B cell (primary cell): ENCODE measurements around the gene FAM107B. TPM values are rescaled to one million over a fixed set of nuclear protein-coding genes. Genes with fewer than 3 reads are reported as not detected.

Experiments used
- ATAC-seq: fragments of 200-7000 bp; cut with Tn5 transposase; one replicate; pipeline ENCODE4 v1.10.0; 2021; ENCODE audit warnings: low read depth, mild to moderate bottlenecking, moderate number of reproducible peaks, moderate library complexity
- CTCF ChIA-PET: fragments of 350-600 bp; sonication (Branson Sonifier 250); formaldehyde crosslinking; loops from one replicate; lab custom pipeline; 2021; ENCODE audit warnings: antibody characterized with exemption, inconsistent platforms; lab: Charles Lee
- POLR2A ChIA-PET: fragments of 350-600 bp; sonication (Branson Sonifier 250); formaldehyde crosslinking; loops from one replicate; lab custom pipeline; 2021; ENCODE audit warnings: antibody characterized with exemption; lab: Charles Lee
- DNase-seq: peaks from one replicate; pipeline ENCODE4 v3.0.0; 2013
- H2AFZ ChIP-seq: 2 replicates; pipeline ENCODE4 v1.6.1; 2012; ENCODE audit warnings: mild to moderate bottlenecking, low read depth, low read length; ENCODE audit not compliant: insufficient read depth, poor library complexity, severe bottlenecking
- H3K27ac ChIP-seq, 2 donors: 1 replicate in 1 of 2; 2 replicates in 1 of 2; pipeline ENCODE4 v1.5.1; 2012 to 2013; ENCODE audit warnings: low read length in 2 of 2, mild to moderate bottlenecking in 2 of 2, moderate library complexity in 1 of 2
- H3K27me3 ChIP-seq, 4 experiments: fragments of 200-600 bp in 1 of 4; sonication (generic) in 1 of 4; replicated peaks in 1 of 4; 1 replicate in 2 of 4; 2 replicates in 2 of 4; pipeline versions ENCODE4 v1.6.1 to v1.7.0; 2013 to 2016; ENCODE audit warnings: low read length in 3 of 4, mild to moderate bottlenecking in 2 of 4, mixed read lengths in 1 of 4, moderate library complexity in 1 of 4; ENCODE audit not compliant: insufficient read depth in 4 of 4, control insufficient read depth in 3 of 4; ENCODE audit errors: control extremely low read depth in 1 of 4
- H3K36me3 ChIP-seq, 2 experiments: replicated peaks in 1 of 2; 1 replicate in 1 of 2; 2 replicates in 1 of 2; pipeline versions ENCODE4 v1.6.1 to v1.7.1; 2013; ENCODE audit warnings: low read length in 1 of 2; ENCODE audit not compliant: insufficient read depth in 2 of 2, control insufficient read depth in 1 of 2; ENCODE audit errors: control extremely low read depth in 1 of 2, extremely low read depth in 1 of 2
- H3K4me1 ChIP-seq, 2 donors: fragments of 200-600 bp in 1 of 2; sonication (generic) in 1 of 2; 1 replicate in 1 of 2; 2 replicates in 1 of 2; pipeline versions ENCODE4 v1.5.1 to v1.6.1; 2013 to 2017; ENCODE audit warnings: low read length in 2 of 2; ENCODE audit not compliant: control insufficient read depth in 2 of 2, insufficient read depth in 2 of 2
- H3K4me2 ChIP-seq: replicated peaks from 2 replicates; pipeline ENCODE3; 2012; ENCODE audit warnings: mild to moderate bottlenecking, low read depth, low read length; ENCODE audit not compliant: poor library complexity, severe bottlenecking
- H3K4me3 ChIP-seq, 5 experiments: fragments of 200-600 bp in 1 of 5; sonication (generic) in 1 of 5; 1 replicate in 3 of 5; 2 replicates in 2 of 5; pipeline versions ENCODE4 v1.5.1 to v1.7.0; 2011 to 2016; ENCODE audit warnings: low read length in 4 of 5, mild to moderate bottlenecking in 4 of 5, low read depth in 2 of 5, control low read depth in 1 of 5, moderate library complexity in 1 of 5; ENCODE audit not compliant: insufficient read depth in 1 of 5; ENCODE audit errors: control extremely low read depth in 1 of 5, extremely low read depth in 1 of 5
- H3K79me2 ChIP-seq: fragments of 200-600 bp; sonication (generic); one replicate; pipeline ENCODE4 v1.6.0; 2016; ENCODE audit warnings: low read length; ENCODE audit not compliant: control insufficient read depth, insufficient read depth
- H3K9ac ChIP-seq: fragments of 200-600 bp; sonication (generic); 2 replicates; pipeline ENCODE4 v1.6.1; 2017; ENCODE audit warnings: mild to moderate bottlenecking, low read length, moderate library complexity
- H3K9me3 ChIP-seq, 3 donors: one replicate each; pipeline versions ENCODE4 v1.6.1 to v1.7.1; 2013; ENCODE audit warnings: low read length in 2 of 3; ENCODE audit not compliant: control insufficient read depth in 2 of 3, insufficient read depth in 1 of 3; ENCODE audit errors: control extremely low read depth in 1 of 3
- H4K20me1 ChIP-seq: 2 replicates; pipeline ENCODE4 v1.6.0; 2012; ENCODE audit warnings: mild to moderate bottlenecking, low read length; ENCODE audit not compliant: insufficient read depth, control insufficient read depth, poor library complexity, severe bottlenecking
- H3K27ac Mint-ChIP-seq: one replicate; pipeline ENCODE4 v1.8.0; 2021; ENCODE audit warnings: mixed read lengths
- H3K27me3 Mint-ChIP-seq: one replicate; pipeline ENCODE4 v1.8.0; 2021; ENCODE audit warnings: mixed read lengths
- H3K4me1 Mint-ChIP-seq: one replicate; pipeline ENCODE4 v1.8.0; 2021; ENCODE audit warnings: mixed read lengths
- H3K4me3 Mint-ChIP-seq: one replicate; pipeline ENCODE4 v1.8.0; 2021; ENCODE audit warnings: mixed read lengths
- H3K9me3 Mint-ChIP-seq: one replicate; pipeline ENCODE4 v1.8.0; 2022; ENCODE audit warnings: mixed read lengths; ENCODE audit not compliant: insufficient read depth
- CTCF ChIP-seq: fragments of 200-600 bp; IDR thresholded peaks from one replicate; pipeline ENCODE4 v1.8.0; 2022; ENCODE audit warnings: antibody characterized with exemption, mild to moderate bottlenecking
- EZH2 ChIP-seq: IDR thresholded peaks from 2 replicates; pipeline ENCODE4 v1.6.1; 2012; ENCODE audit warnings: borderline replicate concordance, low read depth, mild to moderate bottlenecking, moderate library complexity, low read length; ENCODE audit not compliant: insufficient read depth, poor library complexity, severe bottlenecking
- WGBS: methylation state at CpG from one replicate; pipeline ENCODE4 v1.1.5; 2013; ENCODE audit warnings: missing lambda C conversion rate; ENCODE audit not compliant: insufficient coverage; 5-methylcytosine and 5-hydroxymethylcytosine counted together
- intact Hi-C: fragments of 100-400 bp; cut with micrococcal nuclease; formaldehyde crosslinking; loops from one replicate; pipeline ENCODE4 v1.10.0; 2022
- polyA plus RNA-seq: library from polyadenylated mRNA; depleted of rRNA; stranded (reverse); fragments of >200 nt; gene quantifications from 2 replicates; pipeline ENCODE4 v1.2.3, GENCODE V29; 2012
- total RNA-seq, 2 donors: library from RNA; stranded (reverse); fragments of 120-200 nt in 1 of 2; gene quantifications; 1 replicate in 1 of 2; 2 replicates in 1 of 2; pipeline versions ENCODE4 v1.2.3 to v1.2.4, GENCODE V29; 2013 to 2022

The FAM107B gene
- total and polyA plus RNA-seq, 2 donors (not counting 1 experiment from before 2014, with no cell fraction given): 31.9 to 318 TPM

GRCh38 chr10:14527134-14527844 lies 247.4 kb downstream of the FAM107B start:
- H3K9me3 Mint-ChIP-seq: no peaks in the 10 kb centered on the region
- no peak overlapping the region for H3K4me2 ChIP-seq
- H3K27ac ChIP-seq: no peak overlapping the region
- no peak for TF ChIP-seq EZH2
- no peak for TF ChIP-seq CTCF
- H3K4me3 Mint-ChIP-seq: no peak overlapping the region
- no peak overlapping the region for H3K4me3 ChIP-seq
- no peak overlapping the region for H3K27ac Mint-ChIP-seq
- ATAC-seq (no peak), DNase-seq (no peak)
- no peaks in the 10 kb centered on the region for H3K4me1 ChIP-seq
- peaks cover 0 to 1% (median 0%) of the 10 kb centered on the region in 3 donors for H3K9me3 ChIP-seq
- H4K20me1 ChIP-seq: peaks cover 84% of the 10 kb centered on the region
- ChIA-PET CTCF (interaction anchor here (0.7 to 0.8 kb wide), 4 partner anchors 10 to 708 kb away, joined by 3 to 6 read pairs (median 3); no protein-coding TSS in a partner anchor), POLR2A (interaction anchor here (0.7 kb wide), 2 partner anchors 111 to 132 kb away, joined by 4 to 5 read pairs; no protein-coding TSS in a partner anchor)
- intact Hi-C loops: no loop called here
- no peaks in the 10 kb centered on the region for H3K27me3 ChIP-seq
- 86% methylated on average over 2 of the region's 3 CpGs for whole genome bisulfite sequencing
- H3K9ac ChIP-seq: no peak overlapping the region
- H3K36me3 ChIP-seq: peaks cover 18 to 58% of the 10 kb centered on the region in 2 experiments
- H3K27me3 Mint-ChIP-seq: no peaks in the 10 kb centered on the region
- H2AFZ ChIP-seq: no peak overlapping the region
- peaks cover 23% of the 10 kb centered on the region for H3K4me1 Mint-ChIP-seq
- H3K79me2 ChIP-seq: peaks cover 78% of the 10 kb centered on the region

- peaks cover 0 to 1% (median 0%) of the 10 kb centered on the region in 3 donors for H3K9me3 ChIP-seq
- H3K36me3 ChIP-seq: peaks cover 25 to 67% of the 10 kb centered on the region in 2 experiments
- TF ChIP-seq CTCF: no peak
- no peak for TF ChIP-seq EZH2
- no peak overlapping the region for H3K4me3 ChIP-seq
- 87% methylated on average over 7 of the region's 7 CpGs for WGBS
- H3K27me3 ChIP-seq: no peaks in the 10 kb centered on the region
- ChIA-PET CTCF (no interaction called here), POLR2A (interaction anchor here (0.7 kb wide), 1 partner anchor 112 kb away, joined by 4 read pairs; no protein-coding TSS in a partner anchor)
- no peak overlapping the region for H3K27ac Mint-ChIP-seq
- H3K9ac ChIP-seq: no peak overlapping the region
- H3K4me1 Mint-ChIP-seq: peaks cover 16% of the 10 kb centered on the region
- H3K4me1 ChIP-seq: no peaks in the 10 kb centered on the region
- no peaks in the 10 kb centered on the region for H3K27me3 Mint-ChIP-seq
- H3K27ac ChIP-seq: no peak overlapping the region
- DNase-seq: no peak
- ATAC-seq: no peak
- H4K20me1 ChIP-seq: peaks cover 74% of the 10 kb centered on the region
- H3K9me3 Mint-ChIP-seq: no peaks in the 10 kb centered on the region
- H3K4me2 ChIP-seq: no peak overlapping the region
- intact Hi-C loops: no loop called here
- no peak overlapping the region for H2AFZ ChIP-seq
- H3K4me3 Mint-ChIP-seq: no peak overlapping the region
- H3K79me2 ChIP-seq: peaks cover 68% of the 10 kb centered on the region
Observed at GRCh38 chr10:14526326-14526725, 248.4 kb downstream of the FAM107B start.
